Measurements from ENCODE around the gene OR2L13. TPM values are rescaled to one million over a fixed set of nuclear protein-coding genes. Genes with fewer than 3 reads are reported as not detected.

OR2L13 gene
- total RNA-seq, 1 experiment from 2014 or later = not detected

DNA sequence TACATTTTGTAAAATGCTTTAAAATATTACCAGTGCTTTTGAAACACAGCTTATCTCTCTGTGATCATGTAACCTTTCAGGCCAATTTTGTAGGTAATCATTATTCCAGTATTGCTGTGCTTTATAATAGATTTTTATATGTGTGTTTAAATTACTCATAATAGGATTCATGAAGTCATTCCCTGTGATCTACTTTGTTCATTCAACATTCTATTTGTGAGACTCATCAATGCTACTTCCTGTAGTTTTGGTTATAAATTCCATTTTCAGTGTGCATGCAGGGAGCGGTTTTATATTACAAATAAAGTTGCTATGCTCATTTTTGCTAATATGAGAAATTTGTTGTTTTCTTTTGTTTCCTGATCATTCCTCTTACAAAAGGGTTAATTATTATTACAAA lies 45.9 kb downstream of the OR2L13 start:
- peaks cover 84 to 92% of the 10 kb centered on the region in 2 experiments for H3K9me3 Mint-ChIP-seq
- Histone ChIP-seq H2BK15ac (ENCODE audit: low read depth, low read length) (no peak overlapping the region), H3K27ac (ENCODE audit: insufficient read length, low read depth, low read length) (no peak overlapping the region), H2AK5ac (ENCODE audit: insufficient read length, low read length) (no peak overlapping the region), H3K23ac (ENCODE audit: insufficient read length, low read depth, low read length) (no peak overlapping the region), H4K5ac (ENCODE audit: insufficient read length, low read depth, low read length) (no peak overlapping the region), H4K91ac (ENCODE audit: insufficient read length, low read depth, low read length) (no peak overlapping the region), H2BK20ac (ENCODE audit: low read depth, low read length, poor library complexity, severe bottlenecking) (no peak overlapping the region), H3T11ph (ENCODE audit: low read length) (no peak overlapping the region), H2BK12ac (ENCODE audit: insufficient read length, low read depth, low read length) (no peak overlapping the region), H2BK120ac (ENCODE audit: low read depth, low read length, poor library complexity, severe bottlenecking) (no peak overlapping the region), H2AFZ (ENCODE audit: low read length) (no peak overlapping the region), H4K20me1 (ENCODE audit: control insufficient read depth, insufficient read depth, insufficient read length) (no peaks in the 10 kb centered on the region), H3K23me2 (ENCODE audit: insufficient read length, low read depth, low read length, poor library complexity, severe bottlenecking) (no peaks in the 10 kb centered on the region), H3K18ac (ENCODE audit: insufficient read length, low read depth, low read length) (no peak overlapping the region), H4K8ac (replicated peaks; ENCODE audit: insufficient read length, low read depth, low read length) (no peak overlapping the region), H3K14ac (ENCODE audit: insufficient read depth, low read length) (no peak overlapping the region), H3K9me3 (ENCODE audit: control insufficient read depth, low read depth, low read length) (peaks cover 67% of the 10 kb centered on the region), H3K79me1 (ENCODE audit: insufficient read depth, low read depth, low read length, poor library complexity, severe bottlenecking) (no peaks in the 10 kb centered on the region), H3K79me2 (ENCODE audit: insufficient read depth, low read length) (no peaks in the 10 kb centered on the region), H3K56ac (ENCODE audit: insufficient read length, low read depth, low read length) (no peak overlapping the region), H3K9ac (ENCODE audit: extremely low read depth, insufficient read length, low read length) (no peak overlapping the region), H2BK5ac (ENCODE audit: insufficient read length, low read length) (no peak overlapping the region), H3K4ac (ENCODE audit: low read depth, low read length) (no peak overlapping the region), H3K27me3 (ENCODE audit: insufficient read depth, low read length) (no peaks in the 10 kb centered on the region), H3K4me2 (ENCODE audit: insufficient read depth, insufficient read length, low read length) (no peak overlapping the region), H3K4me1 (ENCODE audit: insufficient read depth, low read length) (no peaks in the 10 kb centered on the region)
- no peak overlapping the region for H3K4me3 Mint-ChIP-seq
- no peak for TF ChIP-seq CTCF (conservative IDR thresholded peaks at IDR 0.05)
- no CpG with 5 or more reads among the region's 1 CpG for WGBS (ENCODE audit: extremely low coverage, insufficient read length, low lambda C conversion rate)
- H3K4me1 Mint-ChIP-seq = no peaks in the 10 kb centered on the region
- DNase-seq = no peak
- no peak overlapping the region for H3K27ac Mint-ChIP-seq
- H3K27me3 Mint-ChIP-seq (ENCODE audit: low read depth) = no peaks in the 10 kb centered on the region; the same call in 1 of the 2 replicates
- peaks cover 0 to 11% (median 5%) of the 10 kb centered on the region in 3 experiments; a peak in 5 of 7 replicates for H3K36me3 Mint-ChIP-seq (ENCODE audit: insufficient read depth in 1 of 3, low read depth in 3 of 3)
